OCI-LY7 (cell line): ENCODE results near the gene INPP5A.

ENCODE experiments used
- CTCF ChIP-seq: fragments of 200-600 bp; sonication (generic); conservative IDR thresholded peaks from 2 replicates; pipeline ENCODE4 v1.5.1; 2014; ENCODE audit warnings: mild to moderate bottlenecking, antibody characterized with exemption, low read length, moderate library complexity, mixed read lengths
- EZH2phosphoT487 ChIP-seq: fragments of 200-600 bp; sonication (generic); IDR thresholded peaks from 2 replicates; pipeline ENCODE4 v1.6.1; 2018; ENCODE audit warnings: low read depth, borderline replicate concordance, mild to moderate bottlenecking, mixed run types, antibody characterized with exemption, low read length, moderate library complexity, mixed read lengths

DNA sequence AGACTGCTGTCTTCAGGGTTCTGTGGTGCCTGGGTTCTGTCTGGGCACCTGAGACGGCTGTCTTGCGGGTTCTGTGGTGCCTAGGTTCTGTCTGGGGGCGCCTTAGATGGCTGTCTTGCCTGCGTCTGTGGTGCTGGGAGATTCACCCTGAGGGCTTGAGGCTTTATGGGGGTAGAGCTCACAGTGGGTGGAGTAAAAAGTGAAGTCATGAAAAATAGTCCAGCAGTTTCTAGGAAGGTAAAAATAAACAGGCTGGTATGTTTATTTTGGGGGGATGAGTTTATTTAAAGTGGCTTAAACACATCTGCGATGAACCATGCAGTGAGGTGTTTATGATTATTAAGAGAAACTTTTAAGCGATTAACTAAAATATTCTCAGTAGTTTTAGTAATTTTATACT is 184.1 kb downstream of the INPP5A start:
- TF ChIP-seq CTCF (no peak), EZH2phosphoT487 (no peak)
